ENCODE measurements around the gene SLC4A1AP.
A peak's percentile ranks its signal among the peaks of the same experiment; 100 is the strongest.
"Not testable (repeated sequence)": the region's sequence is repeated elsewhere in the genome, so short reads cannot be mapped to it uniquely, and the experiment has no call there.

The SLC4A1AP gene

DNA sequence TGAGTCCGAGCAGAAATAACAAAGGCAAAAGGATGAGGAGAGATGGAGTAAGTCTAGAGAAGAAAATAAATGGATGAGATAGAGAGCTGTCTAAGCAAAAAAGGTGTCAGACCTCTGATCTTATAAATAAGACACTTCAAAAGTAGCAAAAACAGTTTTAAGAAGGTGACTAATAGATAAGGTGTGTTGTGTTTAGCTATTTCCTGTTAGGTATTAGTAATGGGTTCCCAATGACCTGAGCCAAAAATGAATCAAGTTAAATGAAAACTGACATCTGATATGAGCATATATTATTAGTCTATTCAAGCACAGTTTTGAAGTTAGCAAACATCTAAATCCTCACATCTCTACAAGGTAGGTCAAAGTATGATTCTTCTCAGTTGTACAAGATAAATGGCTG lies 10.9 kb upstream of the SLC4A1AP start:
- DNase-seq (ENCODE audit: low read depth): no peak

DNA sequence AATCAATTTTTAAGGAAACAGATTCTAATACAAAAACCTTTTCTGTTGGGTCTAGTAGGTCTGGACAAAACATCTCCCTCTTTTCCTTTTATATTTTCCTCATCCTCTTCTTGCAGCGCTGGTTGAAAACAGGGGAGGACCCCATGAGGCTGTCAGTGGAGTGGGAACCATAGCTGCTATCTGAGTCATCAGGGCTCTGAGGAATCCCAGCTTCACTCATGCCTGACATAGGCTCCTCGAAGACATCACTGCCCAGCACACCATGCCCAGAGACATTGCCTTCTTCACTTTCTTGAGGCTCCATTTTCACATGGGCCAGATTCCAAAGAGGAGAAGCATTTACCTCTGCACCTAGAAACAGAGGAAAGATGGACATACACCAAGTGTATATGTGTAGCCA lies 10.3 kb upstream of the SLC4A1AP start:
- no peak for DNase-seq (ENCODE audit: low read depth)

DNA sequence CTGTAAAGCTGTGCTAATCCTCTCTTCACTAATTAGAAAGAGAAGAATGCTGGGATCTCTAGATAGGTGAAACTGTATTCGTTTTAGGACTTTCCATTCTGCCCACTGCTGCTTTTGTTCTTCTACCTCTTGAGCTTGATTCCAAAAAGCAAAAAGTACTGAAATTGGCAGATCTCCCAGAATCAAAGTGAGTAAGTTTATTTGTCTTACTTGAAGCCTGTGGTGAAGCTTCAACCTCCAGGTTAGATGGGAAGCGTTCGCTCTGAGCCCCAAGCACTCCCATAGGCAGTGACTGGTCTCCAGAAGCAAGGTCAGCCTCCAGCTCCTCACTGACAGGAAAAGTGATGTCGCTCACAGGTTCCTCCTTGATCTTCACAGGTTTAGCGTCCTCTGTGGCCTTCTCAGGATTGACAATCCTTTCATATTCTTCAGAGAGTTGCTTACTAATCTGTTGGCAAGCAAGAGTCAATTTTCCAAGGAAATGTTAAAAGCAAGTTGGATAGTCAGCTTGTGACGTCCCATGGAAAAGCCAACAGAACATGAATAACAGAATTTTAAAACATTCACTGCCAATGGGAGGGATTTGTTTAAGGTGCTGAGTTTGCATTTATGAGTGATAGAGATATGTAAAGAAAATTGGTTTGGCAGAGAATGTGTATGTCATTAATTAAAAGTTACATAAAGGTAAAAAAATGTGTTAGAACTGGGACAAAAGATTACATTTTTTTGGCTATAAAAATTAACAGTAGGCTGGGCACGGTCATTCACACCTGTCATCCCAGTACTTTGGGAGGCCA lies 8.3 kb upstream of the SLC4A1AP start:
- no peak for DNase-seq (ENCODE audit: low read depth)

DNA sequence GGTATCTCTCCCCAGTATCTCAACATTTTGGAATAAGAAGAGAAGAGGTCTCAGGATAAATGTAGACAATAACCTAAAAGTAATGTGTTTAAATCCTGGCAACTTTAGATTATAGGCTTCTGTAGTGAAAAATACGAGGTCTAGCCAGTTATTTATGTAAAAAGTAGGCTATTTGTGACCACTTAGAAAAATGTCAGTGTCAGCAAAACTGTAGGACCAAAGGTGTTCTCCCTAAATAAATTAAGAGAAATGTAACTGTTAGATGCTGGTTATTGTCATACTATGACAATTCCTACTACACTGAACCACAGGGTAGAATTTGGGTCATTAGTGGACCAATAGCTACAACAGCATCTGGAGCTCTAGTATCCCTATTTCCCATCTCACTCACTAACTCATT lies 2.3 kb upstream of the SLC4A1AP start:
- no peak for DNase-seq (ENCODE audit: low read depth)

DNA sequence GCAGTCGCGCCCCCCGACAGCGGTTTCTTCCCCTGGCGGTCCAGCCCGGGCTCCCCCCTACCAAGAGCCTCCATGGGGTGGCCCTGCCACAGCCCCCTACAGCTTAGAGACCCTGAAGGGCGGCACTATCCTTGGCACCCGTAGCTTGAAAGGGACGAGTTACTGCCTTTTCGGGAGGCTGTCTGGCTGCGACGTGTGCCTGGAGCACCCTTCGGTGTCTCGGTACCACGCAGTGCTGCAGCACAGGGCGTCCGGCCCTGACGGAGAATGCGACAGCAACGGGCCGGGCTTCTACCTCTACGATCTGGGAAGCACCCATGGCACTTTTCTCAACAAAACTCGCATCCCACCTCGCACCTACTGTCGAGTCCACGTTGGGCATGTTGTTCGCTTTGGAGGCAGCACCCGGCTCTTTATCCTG lies 475 bp downstream of the SLC4A1AP start:
- no peak for DNase-seq (ENCODE audit: low read depth)

DNA sequence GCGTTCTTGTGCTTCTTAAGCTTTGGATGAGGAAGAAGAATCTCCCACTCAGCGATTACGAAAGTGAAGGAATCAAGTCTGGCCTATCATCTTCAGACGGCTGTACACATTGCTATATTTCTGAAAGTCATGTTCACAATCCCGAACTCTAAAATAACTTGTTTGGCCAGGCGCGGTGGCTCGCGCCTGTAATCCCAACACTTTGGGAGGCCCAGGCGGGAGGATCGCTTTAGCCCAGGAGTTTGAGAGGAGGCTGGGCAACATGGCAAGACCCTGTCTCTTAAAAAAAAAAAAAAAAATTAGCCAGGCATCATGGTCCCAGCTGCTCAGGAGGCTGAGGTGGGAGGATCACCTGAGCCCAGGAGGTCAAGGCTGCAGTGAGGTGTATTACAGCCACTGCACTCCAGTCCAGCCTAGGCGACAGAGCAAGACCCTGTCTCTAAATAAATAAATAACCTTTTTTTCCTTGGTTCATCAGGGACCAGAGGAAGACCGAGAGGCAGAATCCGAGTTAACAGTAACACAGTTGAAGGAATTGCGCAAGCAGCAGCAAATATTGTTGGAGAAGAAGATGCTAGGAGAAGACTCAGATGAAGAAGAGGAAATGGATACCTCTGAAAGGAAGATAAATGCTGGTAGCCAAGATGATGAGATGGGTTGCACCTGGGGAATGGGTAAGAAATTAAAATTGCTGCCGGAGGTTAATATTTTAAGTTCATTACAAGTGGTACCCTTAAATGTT lies 1.1 kb downstream of the SLC4A1AP start:
- no peak for DNase-seq (ENCODE audit: low read depth)

DNA sequence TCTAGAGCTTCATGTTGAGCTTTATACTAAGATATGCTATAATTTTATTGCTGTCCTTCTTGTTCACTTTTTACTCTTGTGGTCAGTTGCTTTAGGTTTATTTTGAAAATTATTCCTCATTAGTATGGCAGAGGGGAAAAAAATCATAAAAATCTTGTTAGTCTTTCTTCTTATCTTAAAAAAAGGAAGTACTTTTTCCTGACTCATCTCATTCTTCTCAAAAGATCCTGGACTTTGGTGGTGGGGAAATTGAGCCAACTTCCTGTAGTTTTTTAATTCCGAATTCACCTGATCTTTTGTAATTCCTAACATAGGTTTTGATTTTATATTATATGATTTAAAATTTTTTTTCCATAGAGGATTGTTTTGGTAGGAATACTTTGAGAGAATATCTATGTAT lies 3.8 kb downstream of the SLC4A1AP start:
- DNase-seq (ENCODE audit: low read depth): no peak

DNA sequence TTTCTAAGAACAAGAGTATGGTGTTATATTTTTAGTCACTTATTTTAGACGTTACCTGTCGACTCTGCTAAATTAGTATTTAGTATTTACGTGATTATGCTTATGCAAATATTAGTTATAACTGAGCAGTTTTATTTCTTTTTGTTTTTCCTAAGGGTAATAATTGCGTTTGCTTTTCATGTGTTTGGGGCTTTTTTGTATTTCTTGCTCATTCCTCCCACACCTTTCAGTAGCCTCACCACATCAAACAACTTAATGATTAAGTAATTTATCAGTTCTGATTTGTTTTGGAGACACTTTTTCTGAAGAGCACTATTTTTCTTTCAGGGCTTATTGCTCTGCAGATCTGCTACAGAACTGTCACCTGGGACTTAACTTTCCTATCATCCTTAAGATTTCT lies 7.5 kb downstream of the SLC4A1AP start:
- no peak for DNase-seq (ENCODE audit: low read depth)

DNA sequence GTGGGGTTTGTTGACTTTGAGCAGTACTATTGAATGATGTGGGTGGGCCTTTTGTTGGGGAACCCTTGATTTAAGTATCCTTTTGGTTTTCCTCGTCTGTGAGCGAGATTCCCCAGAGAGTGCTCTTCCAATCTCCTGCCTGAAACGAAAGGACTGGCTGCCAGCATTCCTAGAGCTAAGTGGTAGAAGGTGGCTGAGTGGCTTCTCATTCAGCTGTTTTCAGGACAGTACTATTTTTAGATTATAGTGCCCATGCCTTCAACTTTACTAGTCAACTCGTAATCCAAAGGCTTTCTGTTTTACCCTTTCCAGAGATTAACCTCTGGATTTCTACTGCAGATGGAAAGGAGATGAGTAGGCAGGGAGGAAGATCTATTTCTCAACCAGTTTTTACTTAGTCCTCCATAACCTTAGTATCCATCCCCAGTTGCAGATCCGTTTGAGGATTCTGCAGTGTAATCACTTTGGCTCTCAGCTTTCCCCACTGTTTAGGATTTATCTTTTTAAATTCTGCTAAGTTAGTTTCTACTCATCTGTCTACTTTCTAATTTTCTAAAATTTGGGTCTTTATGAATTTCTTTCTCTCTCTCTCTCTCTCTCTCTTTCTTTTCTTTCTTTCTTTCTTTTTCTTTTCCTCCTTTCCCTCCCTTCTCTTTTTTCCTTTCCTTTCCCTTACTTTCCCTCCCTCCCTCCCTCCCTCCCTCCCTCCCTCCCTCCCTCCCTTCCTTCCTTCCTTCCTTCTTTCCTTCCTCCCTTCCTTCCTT lies 9.2 kb downstream of the SLC4A1AP start:
- DNase-seq (ENCODE audit: low read depth): no peak

DNA sequence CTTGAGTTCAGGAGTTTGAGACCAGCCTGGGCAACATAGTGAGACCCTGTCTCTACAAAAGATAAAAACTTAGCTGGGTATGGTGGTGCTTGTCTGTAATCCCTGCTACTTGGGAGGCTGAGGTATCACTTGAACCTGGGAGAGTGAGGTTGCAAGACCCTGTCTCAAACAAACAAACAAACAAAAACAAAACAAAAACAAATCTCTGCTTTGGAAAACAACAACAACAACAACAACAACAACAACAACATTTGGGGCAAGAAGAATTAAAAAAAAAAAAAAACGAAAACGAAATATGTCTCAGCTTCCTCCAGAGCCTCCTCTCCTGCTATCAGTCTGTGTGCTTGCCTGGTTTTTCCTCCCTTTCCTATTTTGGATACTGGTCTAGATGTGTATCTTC lies 16.9 kb downstream of the SLC4A1AP start:
- DNase-seq (ENCODE audit: low read depth): no peak

DNA sequence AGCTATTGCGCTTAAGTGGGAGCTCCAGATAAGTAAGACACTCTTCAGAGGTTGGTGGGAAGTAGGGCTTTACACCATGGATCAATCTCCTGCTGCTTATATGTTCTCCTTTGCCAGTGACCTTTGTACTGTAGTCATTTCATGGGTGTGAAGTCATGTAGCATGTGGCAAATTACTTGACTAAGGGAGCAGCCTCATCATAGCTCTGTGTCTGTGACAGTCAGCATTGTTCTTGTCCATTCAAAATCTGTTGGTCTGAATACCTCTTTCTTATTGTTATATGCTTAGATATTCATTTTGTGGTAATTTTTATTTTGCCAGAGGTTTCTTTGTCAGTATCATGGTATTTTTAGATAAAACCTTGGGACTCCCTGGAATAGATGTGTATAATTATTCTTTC lies 18.2 kb downstream of the SLC4A1AP start:
- DNase-seq (ENCODE audit: low read depth): no peak

DNA sequence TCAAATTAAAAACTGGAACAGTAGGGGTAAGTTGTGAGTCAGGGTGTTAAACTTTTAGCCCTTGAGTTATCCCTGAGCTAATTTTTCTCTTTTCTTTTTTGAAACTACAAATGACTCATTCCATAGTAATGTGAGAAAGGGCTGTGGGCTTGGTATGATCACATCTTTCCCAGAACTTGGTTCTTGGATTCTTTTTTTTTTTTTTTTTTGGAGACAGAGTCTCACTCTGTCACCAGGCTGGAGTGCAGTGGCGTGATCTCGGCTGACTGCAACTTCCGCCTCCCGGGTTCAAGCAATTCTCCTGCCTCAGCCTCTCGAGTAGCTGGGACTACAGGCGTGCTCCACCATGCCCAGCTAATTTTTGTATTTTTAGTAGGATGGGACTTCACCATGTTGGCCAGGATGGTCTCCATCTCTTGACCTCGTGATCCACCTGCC lies 18.7 kb downstream of the SLC4A1AP start:
- DNase-seq (ENCODE audit: low read depth): peak; percentile 76

DNA sequence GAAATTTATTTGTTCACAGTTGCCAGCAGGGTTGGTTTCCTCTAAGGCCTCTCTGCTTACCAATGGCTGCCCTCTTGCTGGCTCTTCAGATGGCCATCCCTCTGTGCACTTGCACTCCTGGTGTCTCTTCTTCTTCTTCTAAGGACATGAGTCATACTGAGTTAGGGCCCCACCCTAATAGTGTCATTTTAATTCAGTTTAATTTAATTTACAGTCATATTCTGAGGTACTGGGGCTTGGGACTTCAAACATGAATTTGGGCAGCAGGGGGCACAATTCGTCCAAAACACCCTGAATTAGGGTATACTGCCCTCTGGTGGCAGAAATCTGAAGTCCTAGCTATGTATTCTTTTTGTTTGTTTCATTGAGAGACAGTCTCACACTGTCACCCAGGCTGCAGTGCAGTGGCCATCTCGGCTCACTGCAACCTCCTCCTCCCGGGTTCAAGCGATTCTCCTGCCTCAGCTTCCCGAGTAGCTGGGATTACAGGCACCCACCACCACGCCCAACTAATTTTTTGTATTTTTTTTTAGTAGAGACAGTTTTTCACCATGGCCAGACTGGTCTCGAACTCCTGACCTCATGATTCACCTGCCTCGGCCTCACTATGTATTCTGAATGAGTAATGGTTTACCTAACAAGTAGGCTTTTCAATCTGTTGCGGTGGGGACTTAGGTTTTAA lies 19.8 kb downstream of the SLC4A1AP start:
- peak; percentile 88 for DNase-seq (ENCODE audit: low read depth)

DNA sequence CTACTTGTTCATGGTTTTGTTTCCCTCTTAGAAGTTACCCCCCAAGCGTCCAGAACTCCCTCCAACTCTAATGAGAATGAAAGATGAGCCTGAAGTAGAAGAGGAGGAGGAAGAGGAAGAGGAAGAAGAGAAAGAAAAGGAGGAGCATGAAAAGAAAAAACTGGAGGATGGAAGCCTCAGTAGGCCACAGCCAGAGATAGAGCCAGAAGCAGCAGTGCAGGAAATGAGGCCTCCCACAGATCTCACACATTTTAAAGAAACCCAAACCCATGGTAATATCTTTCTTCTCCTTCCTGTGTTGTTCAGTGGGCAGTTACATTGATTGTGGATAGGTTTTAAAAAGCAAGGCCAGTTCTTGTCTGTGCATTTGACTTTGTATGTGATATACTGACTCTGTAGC lies 21.3 kb downstream of the SLC4A1AP start:
- DNase-seq (ENCODE audit: low read depth): not testable (repeated sequence)

DNA sequence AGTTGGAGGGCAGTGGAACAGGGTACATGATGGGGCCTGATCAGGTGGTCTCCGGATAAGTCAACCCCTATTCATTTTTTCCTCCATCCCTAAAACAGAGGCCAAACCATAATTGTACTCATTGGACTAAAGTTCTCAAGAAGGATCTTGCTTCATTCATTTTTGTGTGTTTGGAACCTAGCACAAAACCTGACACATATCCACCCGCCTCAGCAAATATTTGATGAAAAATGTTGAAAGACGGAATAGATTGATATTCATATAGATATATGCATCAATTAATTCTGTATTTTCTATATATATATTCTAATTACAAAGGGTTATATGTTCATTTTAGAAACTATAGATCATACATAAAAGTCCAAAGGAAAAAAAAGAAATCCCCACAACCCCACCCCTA lies 21.9 kb downstream of the SLC4A1AP start:
- DNase-seq (ENCODE audit: low read depth): no peak

DNA sequence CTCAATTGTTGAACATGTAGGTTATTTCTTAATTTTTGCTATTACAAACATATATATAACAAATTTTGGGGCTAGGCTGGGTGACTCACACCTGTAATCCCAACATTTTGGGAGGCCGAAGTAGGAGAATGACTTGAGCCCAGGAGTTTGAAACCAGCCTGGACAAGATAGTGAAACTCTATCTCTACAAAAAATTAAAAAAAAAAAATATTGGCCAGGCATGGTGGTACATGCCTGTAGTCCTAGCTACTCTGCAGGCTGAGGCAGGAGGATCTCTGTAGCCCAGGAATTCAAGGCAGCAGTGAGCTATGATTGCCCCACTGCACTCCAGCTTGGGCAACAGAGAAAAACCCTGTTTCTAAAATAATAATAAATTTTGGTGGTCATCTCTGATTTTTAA lies 23.5 kb downstream of the SLC4A1AP start:
- no peak for DNase-seq (ENCODE audit: low read depth)

DNA sequence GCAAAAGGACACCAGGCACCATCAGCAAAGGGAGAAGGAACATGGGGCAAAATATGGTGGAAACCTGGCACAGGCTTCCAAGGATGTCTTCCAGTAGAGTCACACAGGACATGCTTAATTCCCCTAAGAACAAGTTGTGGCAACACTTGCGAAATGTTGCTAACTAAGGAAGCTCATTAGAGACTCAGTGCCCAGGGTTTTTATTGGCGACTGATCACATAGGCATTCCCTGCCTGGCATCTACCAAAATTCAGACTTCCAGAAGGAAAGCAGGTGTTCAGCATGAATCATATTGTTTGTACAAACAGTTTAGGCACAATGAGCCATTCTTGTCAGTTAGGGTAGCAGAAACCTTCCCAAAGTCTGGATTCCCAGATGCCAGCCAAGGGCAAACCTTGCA lies 25.7 kb downstream of the SLC4A1AP start:
- DNase-seq (ENCODE audit: low read depth): no peak

DNA sequence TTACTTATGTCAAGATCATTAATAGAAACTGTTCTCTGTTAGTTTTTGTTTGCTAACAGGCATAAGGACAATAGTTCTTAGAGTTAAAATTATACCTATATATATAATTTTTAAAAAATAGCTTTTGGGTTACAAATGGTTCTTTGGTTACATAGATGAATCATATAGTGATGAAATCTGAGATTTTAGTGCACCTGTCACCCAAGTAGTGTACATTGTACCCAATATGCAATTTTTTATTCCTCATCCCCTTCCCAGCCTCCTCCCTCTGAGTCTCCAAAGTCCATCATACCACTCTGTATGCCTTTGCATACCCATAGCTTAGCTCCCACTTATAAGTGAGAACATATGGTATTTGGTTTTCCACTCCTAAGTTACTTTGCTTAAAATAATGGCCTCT lies 26.4 kb downstream of the SLC4A1AP start:
- DNase-seq (ENCODE audit: low read depth): no peak

DNA sequence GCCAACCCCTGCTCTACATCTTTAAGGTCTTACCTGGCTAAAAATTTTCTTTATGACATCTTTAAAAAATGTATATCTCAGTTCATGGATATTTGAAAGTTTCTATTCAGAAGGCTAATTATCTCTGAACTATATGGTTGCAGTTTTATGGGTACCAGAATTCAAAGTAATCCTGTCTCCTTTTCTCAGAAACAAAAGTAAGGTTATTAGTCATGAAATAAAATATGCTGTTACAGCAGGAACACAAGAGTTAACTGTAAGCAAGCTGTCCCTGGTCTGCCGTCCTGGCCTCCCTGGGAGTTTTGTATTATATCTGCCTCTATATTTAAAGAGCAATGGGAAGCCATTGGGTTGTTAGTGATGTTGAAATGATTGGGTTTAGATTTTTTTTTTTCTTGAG lies 34.0 kb downstream of the SLC4A1AP start:
- no peak for DNase-seq (ENCODE audit: low read depth)

DNA sequence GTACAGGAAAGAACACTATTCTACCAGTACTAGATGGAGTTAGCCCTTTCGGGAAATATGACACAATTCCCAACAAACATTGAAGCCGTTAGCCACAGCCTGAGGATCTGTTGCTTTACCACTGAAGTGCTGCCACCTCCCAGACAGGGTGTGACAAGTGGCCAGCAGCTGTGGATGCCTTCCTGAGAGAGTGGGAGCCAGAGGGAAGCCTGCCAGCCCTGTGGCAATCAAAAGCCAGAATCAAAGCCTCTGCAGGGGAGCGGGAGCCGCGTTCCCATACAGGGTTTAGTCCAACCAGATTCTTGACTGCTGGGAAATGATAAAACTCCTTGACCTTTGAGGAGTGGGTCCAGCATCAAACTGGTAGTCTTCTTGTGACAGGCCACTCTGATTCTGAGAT lies 38.0 kb downstream of the SLC4A1AP start:
- no peak for DNase-seq (ENCODE audit: low read depth)

DNA sequence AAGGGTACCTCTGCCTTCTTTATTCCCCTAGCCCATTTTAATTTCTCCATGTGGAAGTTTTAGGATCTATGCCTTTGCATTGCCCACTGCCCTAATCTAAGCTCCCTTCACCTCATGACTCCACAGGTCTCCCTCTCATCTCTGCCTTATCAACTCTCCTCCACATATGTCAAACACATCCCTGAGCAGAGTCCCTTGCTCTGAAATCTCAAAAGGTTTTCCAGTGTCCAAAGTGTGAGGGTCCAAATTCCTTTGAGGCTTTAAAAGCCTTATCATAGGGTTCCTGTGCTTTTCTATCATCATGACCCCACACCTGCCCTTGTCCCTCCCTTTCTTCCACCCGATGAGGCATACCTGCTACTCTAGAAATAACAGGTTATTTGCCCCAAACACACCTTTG lies 38.6 kb downstream of the SLC4A1AP start:
- no peak for DNase-seq (ENCODE audit: low read depth)

DNA sequence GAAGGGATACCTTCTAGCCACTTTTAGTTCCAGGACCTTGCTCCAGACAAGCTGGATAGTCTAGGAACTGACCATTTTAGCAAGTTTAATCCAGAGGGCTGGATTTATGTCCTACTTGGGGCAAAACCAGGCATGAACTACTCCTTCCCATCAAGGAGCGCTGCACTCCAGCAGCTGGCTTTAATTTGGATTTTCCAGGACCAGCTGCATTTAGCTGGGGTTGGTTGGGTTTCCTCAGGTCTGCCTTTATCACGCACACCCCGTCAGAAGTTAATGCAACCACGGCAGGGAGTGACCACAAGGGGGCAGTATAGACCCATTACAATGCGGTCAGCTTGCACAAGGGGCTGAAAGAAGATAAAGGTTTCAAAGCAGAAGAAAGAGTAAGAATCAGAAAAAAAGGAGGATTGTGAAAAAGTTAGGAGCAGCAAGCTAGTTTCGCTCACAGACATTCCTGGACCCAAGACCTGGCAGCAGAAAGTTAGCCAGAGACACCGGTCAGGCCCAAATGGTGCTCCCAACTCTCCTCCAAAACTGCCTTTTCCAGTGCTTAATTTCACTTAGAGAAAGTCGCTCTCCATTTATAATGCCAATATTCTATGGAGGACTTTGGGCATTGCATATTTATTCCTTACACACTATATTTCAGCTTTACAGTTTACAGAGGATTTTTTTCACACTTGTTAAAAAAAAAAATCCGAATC lies 40.1 kb downstream of the SLC4A1AP start:
- peak; percentile 86 for DNase-seq (ENCODE audit: low read depth)

Measured in HS-5 (cell line).